C4-2B (cell line): Measurements from ENCODE around the gene MAP3K20.

Source experiments
- ZFX ChIP-seq: fragments of 450-650 bp; IDR thresholded peaks from 2 replicates; pipeline ENCODE4 v1.6.1; 2017
- TF ChIP-seq, protein P1 (sequence below): fragments of 450-650 bp; conservative IDR thresholded peaks from 2 replicates; pipeline ENCODE4 v1.5.1; 2017; ENCODE audit warnings: mild to moderate bottlenecking

DNA sequence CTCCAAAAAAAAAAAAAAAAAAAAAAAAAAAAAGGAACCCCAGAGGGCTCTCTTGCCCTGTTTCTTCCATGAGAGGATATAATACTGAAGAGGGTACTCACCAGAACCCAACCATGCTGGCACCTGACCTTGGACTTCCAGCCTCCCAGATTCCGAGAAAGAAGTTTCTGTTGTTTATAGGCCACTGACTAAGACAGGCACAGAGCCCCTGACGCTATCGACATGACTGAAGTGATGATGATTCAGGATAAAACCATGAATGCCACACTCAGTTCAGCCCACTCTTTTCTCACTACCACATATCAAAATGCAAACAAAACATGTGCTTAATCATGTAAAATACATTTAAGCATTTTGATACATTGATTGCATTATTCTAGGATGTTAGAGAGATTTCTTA, 212.9 kb downstream of the MAP3K20 start:
- TF ChIP-seq, protein P1, sequence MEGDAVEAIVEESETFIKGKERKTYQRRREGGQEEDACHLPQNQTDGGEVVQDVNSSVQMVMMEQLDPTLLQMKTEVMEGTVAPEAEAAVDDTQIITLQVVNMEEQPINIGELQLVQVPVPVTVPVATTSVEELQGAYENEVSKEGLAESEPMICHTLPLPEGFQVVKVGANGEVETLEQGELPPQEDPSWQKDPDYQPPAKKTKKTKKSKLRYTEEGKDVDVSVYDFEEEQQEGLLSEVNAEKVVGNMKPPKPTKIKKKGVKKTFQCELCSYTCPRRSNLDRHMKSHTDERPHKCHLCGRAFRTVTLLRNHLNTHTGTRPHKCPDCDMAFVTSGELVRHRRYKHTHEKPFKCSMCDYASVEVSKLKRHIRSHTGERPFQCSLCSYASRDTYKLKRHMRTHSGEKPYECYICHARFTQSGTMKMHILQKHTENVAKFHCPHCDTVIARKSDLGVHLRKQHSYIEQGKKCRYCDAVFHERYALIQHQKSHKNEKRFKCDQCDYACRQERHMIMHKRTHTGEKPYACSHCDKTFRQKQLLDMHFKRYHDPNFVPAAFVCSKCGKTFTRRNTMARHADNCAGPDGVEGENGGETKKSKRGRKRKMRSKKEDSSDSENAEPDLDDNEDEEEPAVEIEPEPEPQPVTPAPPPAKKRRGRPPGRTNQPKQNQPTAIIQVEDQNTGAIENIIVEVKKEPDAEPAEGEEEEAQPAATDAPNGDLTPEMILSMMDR, result no peak
- no peak for TF ChIP-seq ZFX
